GM12878 (cell line): ENCODE results near the gene GNL3. TPM values are rescaled to one million over a fixed set of nuclear protein-coding genes. Genes with fewer than 3 reads are reported as not detected.

Experiments used
- ATAC-seq: fragments of 200-7000 bp; cut with Tn5 transposase; 3 replicates; pipeline ENCODE4 v1.9.1; 2020; ENCODE audit warnings: mild to moderate bottlenecking, moderate library complexity
- BruUV-seq: library from RNA; stranded (reverse); fragments of 400-500 nt; replicated peaks from 2 replicates; lab custom pipeline; 2021; lab: Mats Ljungman, UMichigan
- CTCF ChIA-PET: fragments of 300-600 bp; sonication (Branson Sonifier 250); formaldehyde crosslinking; extraction: SDS; loops from one replicate; lab custom pipeline; 2021; ENCODE audit warnings: inconsistent platforms; lab: Yijun Ruan, JAX
- POLR2A ChIA-PET: fragments of 350-600 bp; formaldehyde crosslinking; extraction: SDS; loops from one replicate; lab custom pipeline; 2021; ENCODE audit warnings: inconsistent platforms; lab: Charles Lee
- RAD21 ChIA-PET: fragments of 300-600 bp; sonication (Branson Sonifier 250); formaldehyde crosslinking; loops from one replicate; lab custom pipeline; 2023; ENCODE audit warnings: antibody characterized with exemption; ENCODE audit not compliant: unreplicated experiment; lab: Charles Lee
- SMC1A ChIA-PET: fragments of 300-600 bp; sonication (Branson Sonifier 250); formaldehyde crosslinking; loops from one replicate; lab custom pipeline; 2023; ENCODE audit not compliant: unreplicated experiment, uncharacterized antibody; lab: Charles Lee
- DNase-seq: peaks from one replicate; pipeline ENCODE4 v3.0.0-alpha.2; 2011; ENCODE audit warnings: low read depth, low spot score
- FAIRE-seq: peaks from 3 replicates; lab custom pipeline; 2011; peaks lifted over from hg19 to GRCh38; lab: Jason Lieb, UNC
- H2AFZ ChIP-seq: 2 replicates; pipeline ENCODE4 v1.6.0; 2011; ENCODE audit warnings: low read depth, low read length, control low read depth; ENCODE audit not compliant: control insufficient read depth
- H3K27ac ChIP-seq: 2 replicates; pipeline ENCODE4 v1.5.1; 2011; ENCODE audit warnings: control low read depth; ENCODE audit not compliant: control insufficient read depth, insufficient read depth
- H3K27me3 ChIP-seq, 2 experiments: replicated peaks in 1 of 2; 2 replicates each; pipeline versions ENCODE4 v1.6.0 to v1.6.1; 2011; ENCODE audit warnings: low read length in 1 of 2; ENCODE audit not compliant: control insufficient read depth in 2 of 2, insufficient read depth in 2 of 2
- H3K36me3 ChIP-seq, 2 experiments: 2 replicates each; pipeline ENCODE4 v1.5.1; 2011; ENCODE audit warnings: low read length in 1 of 2; ENCODE audit not compliant: control insufficient read depth in 2 of 2, insufficient read depth in 2 of 2
- H3K4me1 ChIP-seq: 2 replicates; pipeline ENCODE4 v1.6.1; 2011; ENCODE audit warnings: mild to moderate bottlenecking, low read length, moderate library complexity, mixed read lengths; ENCODE audit not compliant: control insufficient read depth, insufficient read depth
- H3K4me2 ChIP-seq: 2 replicates; pipeline ENCODE4 v1.6.0; 2011; ENCODE audit warnings: control low read depth; ENCODE audit not compliant: control insufficient read depth, insufficient read depth
- H3K4me3 ChIP-seq: fragments of 200-600 bp; sonication (generic); 2 replicates; pipeline ENCODE4 v1.5.1; 2016
- H3K79me2 ChIP-seq: 2 replicates; pipeline ENCODE4 v1.6.0; 2011; ENCODE audit warnings: low read length; ENCODE audit not compliant: control insufficient read depth, insufficient read depth
- H3K9ac ChIP-seq: 2 replicates; pipeline ENCODE4 v1.8.0; 2011; ENCODE audit warnings: low read length, control low read depth, mixed read lengths; ENCODE audit not compliant: control insufficient read depth, insufficient read depth
- H3K9me3 ChIP-seq: replicated peaks from 3 replicates; pipeline ENCODE4 v1.5.1; 2011; ENCODE audit warnings: mild to moderate bottlenecking, low read length; ENCODE audit not compliant: control insufficient read depth, insufficient read depth
- H4K20me1 ChIP-seq: 2 replicates; pipeline ENCODE4 v1.6.0; 2011; ENCODE audit not compliant: control insufficient read depth, insufficient read depth
- CREM ChIP-seq: IDR thresholded peaks from 2 replicates; pipeline ENCODE4 v1.6.1; 2014; ENCODE audit warnings: antibody characterized with exemption, low read depth
- MXI1 ChIP-seq: fragments of 150-350 bp; IDR thresholded peaks from 2 replicates; pipeline ENCODE4 v1.6.1; 2011; ENCODE audit warnings: low read depth, mild to moderate bottlenecking, inconsistent platforms, low read length, improper control_type of control experiment
- MYB ChIP-seq: fragments of 150-350 bp; IDR thresholded peaks from 2 replicates; pipeline ENCODE4 v1.6.1; 2014; ENCODE audit warnings: mild to moderate bottlenecking, low read depth, low read length, borderline replicate concordance
- ZNF592 ChIP-seq: fragments of 450-650 bp; IDR thresholded peaks from 2 replicates; pipeline ENCODE4 v1.6.1; 2017; ENCODE audit warnings: mild to moderate bottlenecking, moderate library complexity
- ZSCAN29 ChIP-seq: fragments of 450-650 bp; IDR thresholded peaks from 2 replicates; pipeline ENCODE4 v1.6.1; 2017; ENCODE audit warnings: mild to moderate bottlenecking, moderate library complexity
- WGBS: methylation state at CpG from one replicate; pipeline ENCODE4 v1.1.6; 2016; ENCODE audit warnings: low lambda C conversion rate; ENCODE audit not compliant: insufficient replicate concordance, insufficient coverage; ENCODE audit errors: missing lambda C conversion rate; 5-methylcytosine and 5-hydroxymethylcytosine counted together
- in situ Hi-C: fragments of 300-500 bp; cut with MboI; formaldehyde crosslinking; loops from 9 replicates; pipeline ENCODE4 v1.14.3; 2018; ENCODE audit warnings: mixed read lengths
- intact Hi-C: fragments of 100-400 bp; cut with micrococcal nuclease; formaldehyde crosslinking; loops from one replicate; pipeline ENCODE4 v1.14.2; 2022; ENCODE audit not compliant: unreplicated experiment
- polyA plus RNA-seq, 11 experiments: library from polyadenylated mRNA; depleted of rRNA in 4 of 11; unstranded in 6 of 11; stranded (reverse) in 5 of 11; fragments of >200 nt; fragmentation: Nextera tagmentation in 4 of 11; fragmentation: Illumina TruSeq in 1 of 11; extraction: Ambion mirVana in 4 of 11; extraction: Trizol in 1 of 11; gene quantifications; 1 replicate in 1 of 11; 2 replicates in 10 of 11; pipeline versions ENCODE4 v1.2.1 to v1.2.3, GENCODE V29; 2011 to 2016; ENCODE audit warnings: inconsistent platforms in 2 of 11, missing spikeins in 2 of 11, low read depth in 1 of 11
- total RNA-seq, 4 experiments: library from RNA; depleted of rRNA in 3 of 4; stranded (reverse); fragments of >200 nt in 3 of 4; fragmentation: Illumina TruSeq in 1 of 4; extraction: Trizol in 1 of 4; gene quantifications; 2 replicates each; pipeline versions ENCODE4 v1.2.1 to v1.2.3, GENCODE V29; 2013 to 2021

The GNL3 gene
- total and polyA plus RNA-seq, 10 of the 15 experiments (the other 5 are each of a cell fraction or from before 2014, with no cell fraction given) = 172 to 368 (median 257) TPM

DNA sequence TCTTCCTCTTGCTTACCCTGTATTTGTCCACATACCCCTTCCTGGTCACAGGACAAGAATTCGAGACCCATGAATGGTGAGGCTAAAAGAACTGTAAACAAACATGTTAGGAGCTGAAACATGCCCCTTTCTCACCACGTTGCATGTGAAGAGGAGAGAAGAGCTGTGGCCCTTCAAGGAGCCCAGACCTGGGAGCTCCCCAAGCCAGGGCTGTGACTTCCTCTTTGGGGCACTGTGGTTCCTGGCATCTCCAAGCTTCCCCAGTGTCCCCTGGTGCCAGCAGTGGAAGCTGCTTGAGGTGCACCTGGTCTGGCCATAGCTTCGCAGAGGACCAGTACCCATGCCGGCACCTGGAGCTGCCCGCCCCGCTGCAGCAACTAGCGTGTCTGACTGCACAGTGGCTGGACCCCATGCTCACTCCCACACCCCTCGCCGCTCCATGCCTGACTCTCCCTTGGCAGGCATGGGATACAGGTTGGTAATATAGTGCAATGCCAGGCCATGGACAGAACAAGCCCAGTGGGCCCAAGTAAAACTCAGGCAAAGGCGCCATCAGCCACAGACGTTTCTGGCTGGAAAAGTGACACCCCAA, 30.0 kb downstream of the GNL3 start:
- H3K4me3 ChIP-seq = no peak overlapping the region
- ChIA-PET RAD21 (no interaction called here), CTCF (no interaction called here), POLR2A (no interaction called here), SMC1A (no interaction called here)
- TF ChIP-seq CREM = no peak
- TF ChIP-seq MXI1 = no peak
- no peak for TF ChIP-seq ZSCAN29
- no peak for TF ChIP-seq ZNF592
- TF ChIP-seq MYB = no peak
- no TSS peak for BruUV-seq
- H3K9ac ChIP-seq = no peak overlapping the region
- peaks cover 2% of the 10 kb centered on the region; the same call in 2 of the 3 replicates for H3K9me3 ChIP-seq
- H2AFZ ChIP-seq = no peak overlapping the region
- H3K27ac ChIP-seq = no peak overlapping the region
- intact Hi-C loops = no loop called here
- no peaks in the 10 kb centered on the region for H3K27me3 ChIP-seq
- in situ Hi-C loops = no loop called here
- WGBS = 84% methylated on average over 11 of the region's 11 CpGs
- no peak overlapping the region for H3K4me2 ChIP-seq
- no peaks in the 10 kb centered on the region for H4K20me1 ChIP-seq
- no peaks in the 10 kb centered on the region for H3K79me2 ChIP-seq
- FAIRE-seq (no peak), DNase-seq (no peak), ATAC-seq (no peak)
- H3K36me3 ChIP-seq = peaks cover 0 to 3% of the 10 kb centered on the region in 2 experiments; a peak in 1 of 4 replicates
- peaks cover 5% of the 10 kb centered on the region for H3K4me1 ChIP-seq
